DOHH2 (cell line): ENCODE results near the gene TMEM53.
A peak's percentile ranks its signal among the peaks of the same experiment; 100 is the strongest.

Source experiments
- H3F3A ChIP-seq: fragments of 200-600 bp; sonication (generic), shearing (Covaris generic); 2 replicates; pipeline ENCODE4 v1.6.0; 2016; ENCODE audit warnings: antibody characterized with exemption, mild to moderate bottlenecking; ENCODE audit not compliant: control insufficient read depth, insufficient read depth
- H3K27ac ChIP-seq: fragments of 200-600 bp; sonication (generic); 2 replicates; pipeline ENCODE4 v1.5.1; 2014; ENCODE audit warnings: low read depth, mild to moderate bottlenecking, low read length, moderate library complexity
- H3K27me3 ChIP-seq: fragments of 200-600 bp; sonication (generic); 2 replicates; pipeline ENCODE4 v1.6.1; 2014; ENCODE audit warnings: mild to moderate bottlenecking, low read length, mixed read lengths; ENCODE audit not compliant: control insufficient read depth
- H3K36me3 ChIP-seq: fragments of 200-600 bp; sonication (generic); 2 replicates; pipeline ENCODE4 v1.6.1; 2014; ENCODE audit warnings: mild to moderate bottlenecking, low read length, moderate library complexity, mixed read lengths; ENCODE audit not compliant: control insufficient read depth
- H3K4me1 ChIP-seq: fragments of 200-600 bp; sonication (generic); 2 replicates; pipeline ENCODE4 v1.6.1; 2014; ENCODE audit warnings: mild to moderate bottlenecking, low read length, mixed read lengths; ENCODE audit not compliant: control insufficient read depth
- H3K4me2 ChIP-seq: fragments of 200-600 bp; sonication (generic); 2 replicates; pipeline ENCODE4 v1.6.0; 2014; ENCODE audit warnings: mild to moderate bottlenecking, low read length, moderate library complexity
- H3K4me3 ChIP-seq: fragments of 200-600 bp; sonication (generic); 2 replicates; pipeline ENCODE4 v1.5.1; 2014; ENCODE audit warnings: mild to moderate bottlenecking, low read length, mixed read lengths
- H3K79me2 ChIP-seq: fragments of 200-600 bp; sonication (generic); 2 replicates; pipeline ENCODE4 v1.6.1; 2014; ENCODE audit warnings: mild to moderate bottlenecking, low read length, mixed read lengths; ENCODE audit not compliant: control insufficient read depth
- H3K9me2 ChIP-seq: fragments of 200-600 bp; sonication (generic); replicated peaks from 2 replicates; pipeline ENCODE4 v1.6.1; 2014; ENCODE audit warnings: mild to moderate bottlenecking, low read length, mixed read lengths; ENCODE audit not compliant: control insufficient read depth
- H3K9me3 ChIP-seq: fragments of 200-600 bp; sonication (generic); 2 replicates; pipeline ENCODE4 v1.6.1; 2014; ENCODE audit warnings: antibody characterized with exemption, low read length, mixed read lengths; ENCODE audit not compliant: control insufficient read depth, insufficient read depth
- H4K20me1 ChIP-seq: fragments of 200-600 bp; sonication (generic); 2 replicates; pipeline ENCODE4 v1.6.0; 2014; ENCODE audit warnings: low read depth, mild to moderate bottlenecking, antibody characterized with exemption, low read length, moderate library complexity; ENCODE audit not compliant: control insufficient read depth, insufficient read depth
- EZH2phosphoT487 ChIP-seq: fragments of 200-600 bp; sonication (generic); IDR thresholded peaks from 2 replicates; pipeline ENCODE4 v1.6.1; 2017; ENCODE audit warnings: borderline replicate concordance, mild to moderate bottlenecking, antibody characterized with exemption, low read length, moderate library complexity, mixed read lengths
- TF ChIP-seq, protein P1 (sequence below): fragments of 200-600 bp; sonication (generic); IDR thresholded peaks from one replicate; pipeline ENCODE4 v1.5.1; 2014; ENCODE audit warnings: antibody characterized with exemption, mild to moderate bottlenecking, low read depth, low read length; ENCODE audit not compliant: poor library complexity, severe bottlenecking

The TMEM53 gene

DNA sequence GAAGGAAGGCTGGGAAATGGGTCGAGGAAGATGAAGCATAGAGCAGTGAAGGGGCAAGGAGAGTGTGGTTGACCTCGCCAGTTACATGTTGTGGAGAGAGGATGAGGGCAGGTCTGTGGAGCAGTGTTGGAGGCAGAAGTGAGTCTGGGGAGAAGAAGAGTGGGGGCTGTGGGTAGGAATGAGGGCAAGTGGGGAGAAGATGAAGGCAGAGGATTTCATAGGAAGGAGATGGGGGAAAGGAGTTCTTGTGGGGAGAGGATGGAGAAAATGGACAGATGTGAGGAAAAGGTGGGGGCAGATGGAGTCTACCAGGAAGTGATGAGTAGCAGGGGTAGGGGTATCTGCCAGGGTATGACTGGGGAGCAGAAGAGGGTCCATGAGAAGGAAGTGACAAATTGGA, 3.8 kb upstream of the TMEM53 start:
- no peaks in the 10 kb centered on the region for H3K36me3 ChIP-seq
- no peak overlapping the region for H3K4me2 ChIP-seq
- TF ChIP-seq, protein P1, sequence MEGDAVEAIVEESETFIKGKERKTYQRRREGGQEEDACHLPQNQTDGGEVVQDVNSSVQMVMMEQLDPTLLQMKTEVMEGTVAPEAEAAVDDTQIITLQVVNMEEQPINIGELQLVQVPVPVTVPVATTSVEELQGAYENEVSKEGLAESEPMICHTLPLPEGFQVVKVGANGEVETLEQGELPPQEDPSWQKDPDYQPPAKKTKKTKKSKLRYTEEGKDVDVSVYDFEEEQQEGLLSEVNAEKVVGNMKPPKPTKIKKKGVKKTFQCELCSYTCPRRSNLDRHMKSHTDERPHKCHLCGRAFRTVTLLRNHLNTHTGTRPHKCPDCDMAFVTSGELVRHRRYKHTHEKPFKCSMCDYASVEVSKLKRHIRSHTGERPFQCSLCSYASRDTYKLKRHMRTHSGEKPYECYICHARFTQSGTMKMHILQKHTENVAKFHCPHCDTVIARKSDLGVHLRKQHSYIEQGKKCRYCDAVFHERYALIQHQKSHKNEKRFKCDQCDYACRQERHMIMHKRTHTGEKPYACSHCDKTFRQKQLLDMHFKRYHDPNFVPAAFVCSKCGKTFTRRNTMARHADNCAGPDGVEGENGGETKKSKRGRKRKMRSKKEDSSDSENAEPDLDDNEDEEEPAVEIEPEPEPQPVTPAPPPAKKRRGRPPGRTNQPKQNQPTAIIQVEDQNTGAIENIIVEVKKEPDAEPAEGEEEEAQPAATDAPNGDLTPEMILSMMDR: no peak
- no peak for TF ChIP-seq EZH2phosphoT487
- H3K27me3 ChIP-seq: peaks cover 7% of the 10 kb centered on the region
- no peak overlapping the region for H3K27ac ChIP-seq
- H3F3A ChIP-seq: no peaks in the 10 kb centered on the region; the same call in 1 of the 2 replicates
- H3K79me2 ChIP-seq: peaks cover 3% of the 10 kb centered on the region; the same call in 1 of the 2 replicates
- H3K9me3 ChIP-seq: no peaks in the 10 kb centered on the region
- H4K20me1 ChIP-seq: no peaks in the 10 kb centered on the region
- H3K4me3 ChIP-seq: no peak overlapping the region
- no peaks in the 10 kb centered on the region for H3K9me2 ChIP-seq
- peaks cover 39% of the 10 kb centered on the region for H3K4me1 ChIP-seq

DNA sequence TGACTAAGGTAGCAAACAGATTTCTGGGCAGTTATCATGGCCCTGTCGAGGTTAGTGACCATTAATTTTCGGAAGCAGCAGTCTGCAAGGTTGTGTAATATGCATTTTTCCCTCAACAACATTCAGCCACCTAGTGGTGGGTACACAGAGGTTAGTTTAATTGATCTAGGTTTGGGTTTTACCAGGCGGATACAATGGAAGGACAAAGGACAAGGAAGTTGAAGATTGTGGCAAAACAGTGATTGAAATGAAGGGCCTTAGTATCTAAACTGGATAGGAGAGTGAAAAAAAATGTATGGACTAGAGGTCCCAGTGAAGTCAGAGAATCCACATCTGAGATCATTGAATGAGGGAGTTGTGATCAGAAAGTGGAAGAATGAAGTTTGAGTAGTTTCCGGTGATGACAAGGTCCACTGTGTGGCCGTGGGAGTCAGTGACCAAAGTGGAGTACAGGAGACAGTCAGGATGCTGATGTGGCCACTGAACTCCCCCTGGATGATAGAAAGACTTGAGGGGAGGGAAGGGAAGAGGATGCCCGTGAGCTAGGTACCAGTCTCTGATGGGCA, 3.0 kb upstream of the TMEM53 start:
- Histone ChIP-seq H4K20me1 (no peaks in the 10 kb centered on the region), H3K27me3 (peaks cover 11% of the 10 kb centered on the region), H3K36me3 (no peaks in the 10 kb centered on the region), H3K79me2 (peaks cover 3% of the 10 kb centered on the region; the same call in 1 of the 2 replicates), H3K4me2 (peak overlapping the region; percentile 78), H3K9me2 (no peaks in the 10 kb centered on the region), H3F3A (no peaks in the 10 kb centered on the region; the same call in 1 of the 2 replicates), H3K4me3 (peak overlapping the region; percentile 58), H3K27ac (peak overlapping the region; percentile 57; the same call in 1 of the 2 replicates), H3K9me3 (no peaks in the 10 kb centered on the region), H3K4me1 (peaks cover 47% of the 10 kb centered on the region)
- no peak for TF ChIP-seq EZH2phosphoT487
- TF ChIP-seq, protein P1: peak; percentile 85

DNA sequence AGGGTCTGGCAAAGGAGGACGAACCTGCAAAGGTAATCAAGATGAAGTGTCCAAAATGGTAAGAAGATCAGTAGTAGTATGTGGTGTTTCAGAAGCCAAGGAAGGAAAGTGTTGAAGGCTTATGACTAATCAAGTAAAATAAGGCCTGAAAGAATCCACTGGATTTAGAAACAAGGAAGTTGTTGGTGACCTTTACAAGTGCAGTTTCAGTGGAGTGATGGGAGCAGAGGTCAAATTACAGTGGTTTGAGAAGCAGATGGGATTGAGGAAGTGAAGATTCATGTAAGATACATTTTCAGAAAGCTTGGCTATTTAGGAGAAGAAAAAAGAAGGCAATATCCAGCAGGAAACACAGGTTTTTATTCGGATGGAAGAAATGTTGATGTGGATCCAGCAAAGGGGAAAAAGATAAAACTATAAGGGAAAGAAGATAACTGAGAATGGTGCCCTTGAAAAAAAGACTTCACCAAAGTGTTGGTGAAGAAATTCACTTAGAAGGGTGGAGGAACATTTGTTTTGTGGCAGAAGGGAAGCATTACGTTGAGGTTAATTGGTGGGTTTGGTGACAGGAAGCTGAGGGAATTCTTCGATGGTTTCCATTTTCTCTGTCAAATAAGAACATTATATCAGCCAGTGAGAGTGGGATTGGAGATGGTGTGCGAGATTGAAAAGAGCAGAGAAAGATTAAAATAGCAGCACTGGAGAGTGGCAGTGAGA, 2.4 kb upstream of the TMEM53 start:
- Histone ChIP-seq H3K36me3 (no peaks in the 10 kb centered on the region), H3F3A (peaks cover 5% of the 10 kb centered on the region), H3K9me3 (no peaks in the 10 kb centered on the region), H3K27me3 (peaks cover 11% of the 10 kb centered on the region), H4K20me1 (0 out of 2 replicates have a peak, but pooled peaks cover 5% of the 10 kb centered on the region), H3K4me3 (peak overlapping the region; percentile 58), H3K79me2 (peaks cover 3% of the 10 kb centered on the region; the same call in 1 of the 2 replicates), H3K27ac (peak overlapping the region; percentile 57), H3K9me2 (no peaks in the 10 kb centered on the region), H3K4me2 (peak overlapping the region; percentile 78), H3K4me1 (peaks cover 54% of the 10 kb centered on the region)
- TF ChIP-seq, protein P1: no peak
- no peak for TF ChIP-seq EZH2phosphoT487
